ENCODE data around the gene GPRIN2.

Gene GPRIN2

DNA sequence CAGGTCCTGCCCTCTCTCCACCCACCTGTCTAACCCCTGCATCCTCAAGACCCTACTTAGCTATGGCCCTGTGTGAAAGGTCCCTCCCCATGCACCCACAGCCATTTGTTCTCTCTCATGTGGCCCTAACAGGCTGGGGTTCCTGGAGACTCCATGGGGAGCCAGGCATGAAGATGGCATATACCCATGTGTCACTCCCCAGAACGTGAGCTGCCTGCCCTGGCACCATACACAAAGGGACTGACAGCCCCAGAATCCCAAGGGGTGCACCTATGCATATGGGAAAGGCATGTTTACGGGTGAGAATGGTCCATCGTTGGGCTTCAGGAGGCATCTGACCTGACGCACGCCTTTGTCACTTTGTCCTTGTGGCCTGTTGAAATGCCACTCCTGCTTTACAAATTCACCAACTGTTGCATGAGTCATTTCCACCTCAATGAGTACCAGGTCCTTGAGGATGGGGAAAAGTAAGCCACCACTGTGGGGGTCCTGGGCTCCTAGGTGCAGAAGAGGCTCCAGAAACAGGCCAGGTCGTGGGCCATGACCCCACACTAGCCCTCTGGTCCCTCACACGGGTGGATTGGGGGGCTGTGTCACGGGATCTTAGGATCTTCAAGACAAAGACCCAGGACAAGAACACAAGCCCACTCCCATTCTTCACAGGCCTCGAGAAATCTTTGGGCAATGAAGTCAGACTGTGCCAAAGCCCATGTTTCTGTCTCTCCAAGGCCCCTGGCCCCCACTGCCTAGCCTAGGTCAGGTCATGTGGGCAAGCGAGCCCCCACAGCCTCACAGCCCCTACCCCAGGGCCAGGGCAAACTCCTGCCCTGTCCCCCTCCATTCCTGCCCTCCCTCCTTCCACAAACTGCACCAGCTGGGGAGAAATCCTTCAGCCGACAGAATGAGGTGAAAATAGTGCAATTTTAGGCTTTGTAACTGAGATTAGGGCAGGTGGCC is 8.6 kb downstream of the GPRIN2 start:
- DNase-seq = no peak

DNA sequence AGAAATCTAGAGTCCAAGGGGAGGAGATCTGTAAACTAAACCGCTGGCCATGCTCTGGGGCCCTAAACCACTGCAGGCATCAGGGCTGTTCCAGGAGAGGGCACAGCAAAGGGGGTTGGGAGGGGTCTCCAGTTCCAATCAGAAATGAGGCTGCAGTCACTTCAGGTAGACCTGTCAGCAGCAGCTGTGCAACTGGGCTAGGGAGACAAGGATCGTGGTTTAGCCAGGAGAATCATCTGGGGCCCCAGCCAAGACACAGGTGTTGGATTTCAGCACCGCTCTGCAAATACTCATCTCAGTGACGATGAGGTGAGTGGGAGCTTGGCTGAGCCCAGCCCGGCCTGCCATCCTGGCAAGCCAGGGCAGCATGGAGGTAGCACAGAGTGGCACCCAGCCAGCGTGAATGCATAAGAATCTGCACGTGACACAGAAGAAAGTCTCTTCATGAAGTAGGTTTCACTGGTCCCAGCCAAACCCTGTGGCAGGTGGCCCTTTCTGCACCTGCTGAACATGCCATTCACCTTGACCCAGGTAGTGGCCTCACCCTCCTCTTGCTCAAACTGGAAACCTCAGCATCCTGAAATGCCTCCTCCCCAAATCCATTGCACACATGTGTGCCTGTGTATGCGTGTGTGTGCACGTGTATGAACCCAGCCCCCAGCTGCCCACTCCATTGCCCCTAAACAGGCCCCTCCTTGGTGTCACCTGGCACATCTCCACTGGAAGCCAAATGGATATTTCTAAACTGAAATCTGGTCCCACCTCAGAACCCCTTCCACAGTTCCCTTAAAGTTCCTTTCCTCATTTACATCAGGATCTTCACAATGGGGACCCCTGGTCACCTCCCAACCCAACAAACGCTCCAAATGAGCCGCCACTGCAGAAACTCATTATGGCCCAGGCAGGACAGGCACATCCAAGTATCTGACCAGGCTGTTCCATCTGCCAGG is 9.6 kb downstream of the GPRIN2 start:
- DNase-seq = no peak

DNA sequence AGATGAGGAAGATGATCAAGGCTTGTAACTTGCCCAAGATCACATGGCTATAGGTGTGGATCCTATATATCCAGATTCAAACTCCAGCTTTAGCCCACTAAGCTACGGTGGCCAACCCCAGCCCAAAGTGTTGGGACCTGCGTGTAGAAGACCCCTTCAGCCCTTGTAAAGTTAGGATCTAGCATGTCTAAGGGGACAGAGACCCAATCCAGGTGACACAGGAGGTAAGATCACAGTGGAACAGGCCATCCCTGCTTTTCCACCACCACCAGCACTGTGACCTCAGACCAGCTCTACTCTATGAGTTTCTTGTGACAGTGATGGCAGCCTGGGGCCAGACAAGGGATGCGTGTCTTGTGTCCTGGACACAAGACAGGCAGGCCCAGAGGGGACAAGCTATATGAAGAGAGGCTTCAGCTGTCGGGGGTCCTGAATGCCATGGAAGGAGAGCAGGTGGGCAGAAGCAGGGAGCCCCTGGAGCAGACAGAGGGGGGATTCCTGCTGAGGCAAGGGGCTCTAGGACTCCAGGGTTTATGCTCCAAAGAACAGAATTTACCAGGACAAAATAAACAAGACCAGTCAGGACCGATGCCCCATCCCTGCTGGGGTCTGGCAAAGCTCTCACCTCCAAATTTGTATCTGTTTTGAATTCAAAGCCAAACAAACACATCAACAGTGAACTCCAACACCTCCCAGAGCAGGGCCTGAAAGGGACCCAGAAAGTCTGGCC is 10.4 kb downstream of the GPRIN2 start:
- no peak for DNase-seq

DNA sequence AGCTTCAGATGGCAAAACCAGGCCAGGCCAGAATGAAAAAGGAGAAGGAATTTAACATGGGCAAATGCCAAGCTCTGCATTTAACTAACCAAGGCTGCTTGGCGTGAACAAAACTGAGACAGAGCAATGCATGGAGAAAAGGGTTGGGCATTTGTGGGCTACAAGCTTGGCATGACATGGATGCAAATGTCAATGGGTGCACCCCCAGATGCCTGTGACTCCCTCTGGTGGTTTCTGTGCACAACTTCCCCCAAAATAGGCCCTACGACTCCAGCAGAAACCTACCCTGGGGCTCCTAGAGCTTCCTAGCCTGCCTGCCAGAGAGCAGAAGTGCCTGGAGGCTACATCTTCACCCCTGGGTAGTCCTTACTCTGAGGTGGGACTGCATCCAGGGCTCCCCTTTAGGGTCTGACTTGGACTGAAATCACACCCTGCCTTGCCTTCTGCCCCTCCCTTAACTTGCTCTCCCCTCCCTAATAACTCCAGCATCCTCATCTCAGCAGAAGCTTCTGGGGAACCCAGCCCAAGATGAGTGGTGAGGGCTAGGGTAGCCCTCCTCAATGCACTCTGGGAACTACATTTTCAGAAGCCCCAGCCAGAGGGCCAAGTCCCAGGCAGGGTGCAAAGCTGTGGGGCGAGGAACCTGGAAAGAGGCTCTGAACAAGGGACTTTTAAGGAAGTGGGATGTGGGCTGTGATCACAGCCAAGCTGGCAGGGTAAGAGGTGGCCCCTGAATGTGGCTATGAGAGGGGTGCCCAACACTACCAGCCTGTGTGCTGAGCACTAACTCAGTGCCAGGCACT is 11.3 kb downstream of the GPRIN2 start:
- peak in 1 of 2 donors; percentile 15 for DNase-seq

DNA sequence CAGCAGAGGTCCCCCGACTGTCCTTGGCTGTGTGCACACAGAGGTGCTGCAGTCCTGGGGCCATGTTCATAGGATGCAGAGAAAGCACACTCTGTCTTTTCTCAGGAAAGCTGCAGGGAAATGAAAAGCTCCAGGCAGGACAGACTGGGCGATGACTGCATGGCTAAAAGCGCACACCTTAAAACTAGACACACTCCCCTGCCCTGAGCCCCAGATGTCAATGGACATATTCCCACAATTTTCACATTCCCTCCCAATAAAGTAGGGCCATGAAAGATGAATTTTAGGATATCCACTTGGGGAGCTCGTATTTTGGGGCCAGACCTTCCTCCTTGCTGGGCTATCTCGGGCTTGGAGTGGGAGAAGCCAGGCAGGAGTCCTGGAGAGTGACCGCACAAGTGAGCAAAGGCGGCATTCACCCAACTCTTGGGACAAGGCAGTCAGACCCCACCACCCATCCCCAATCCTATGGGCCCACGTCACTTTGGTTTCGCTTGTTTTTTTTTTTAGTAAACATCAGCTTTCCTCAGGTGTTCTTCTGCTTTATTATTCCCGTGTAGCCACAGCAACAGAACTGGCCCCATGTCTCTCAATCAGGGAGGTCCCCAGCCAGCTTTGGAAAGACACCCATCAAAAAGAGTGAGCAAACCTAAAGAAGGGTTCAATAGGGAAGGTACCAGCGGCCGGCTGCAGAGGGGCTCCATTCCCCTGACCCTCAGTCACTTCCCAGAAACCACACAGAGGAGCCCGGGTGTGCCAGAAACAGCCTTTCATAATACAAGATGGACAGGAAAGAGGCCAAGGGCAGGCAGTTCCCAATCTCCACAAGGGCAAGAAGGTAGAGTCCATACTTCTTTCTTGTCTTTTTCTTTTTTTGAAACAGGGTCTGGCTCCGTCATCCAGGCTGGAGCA is 12.7 kb downstream of the GPRIN2 start:
- DNase-seq = no peak

DNA sequence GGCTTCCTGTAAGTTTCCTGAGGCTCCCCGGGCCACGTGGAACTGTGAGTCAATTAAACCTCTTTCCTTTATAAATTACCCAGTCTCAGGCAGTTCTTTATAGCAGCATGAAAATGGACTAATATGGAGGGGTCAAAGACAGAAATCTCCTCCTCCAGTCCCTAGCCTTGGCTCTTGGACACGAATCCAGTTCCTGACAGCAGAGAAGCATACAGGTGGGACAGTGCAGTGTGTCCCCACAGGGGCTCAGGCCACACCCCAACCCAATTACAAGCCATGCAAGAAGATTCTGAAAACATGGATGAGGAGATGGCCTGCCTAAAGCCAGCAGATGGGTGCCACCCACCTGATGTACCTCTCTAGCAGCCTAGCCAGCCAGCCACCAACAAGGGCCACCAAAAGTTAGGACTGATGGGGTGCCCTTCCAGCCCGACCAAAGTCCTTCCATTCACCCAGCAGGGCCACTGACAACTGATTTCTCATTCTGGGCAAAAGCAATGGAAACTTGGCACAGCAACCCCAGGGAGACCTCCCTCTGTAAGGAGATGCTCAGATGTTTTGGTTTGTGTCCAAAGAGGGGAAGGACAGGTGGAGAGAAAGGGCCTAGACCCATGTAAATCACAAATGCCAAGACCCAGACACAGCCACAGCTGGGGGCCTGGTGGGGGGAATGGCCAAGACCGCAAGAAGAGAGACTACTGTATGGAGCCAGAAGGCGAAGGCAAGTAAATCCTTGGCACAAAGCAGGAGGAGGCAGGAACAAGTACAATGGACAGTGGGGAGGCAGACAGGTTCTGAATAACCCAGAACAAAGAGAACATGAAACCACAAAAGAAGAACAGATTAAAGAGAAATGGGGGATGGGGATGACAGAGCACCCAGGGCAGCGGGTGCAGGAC is 13.6 kb downstream of the GPRIN2 start:
- DNase-seq = no peak

DNA sequence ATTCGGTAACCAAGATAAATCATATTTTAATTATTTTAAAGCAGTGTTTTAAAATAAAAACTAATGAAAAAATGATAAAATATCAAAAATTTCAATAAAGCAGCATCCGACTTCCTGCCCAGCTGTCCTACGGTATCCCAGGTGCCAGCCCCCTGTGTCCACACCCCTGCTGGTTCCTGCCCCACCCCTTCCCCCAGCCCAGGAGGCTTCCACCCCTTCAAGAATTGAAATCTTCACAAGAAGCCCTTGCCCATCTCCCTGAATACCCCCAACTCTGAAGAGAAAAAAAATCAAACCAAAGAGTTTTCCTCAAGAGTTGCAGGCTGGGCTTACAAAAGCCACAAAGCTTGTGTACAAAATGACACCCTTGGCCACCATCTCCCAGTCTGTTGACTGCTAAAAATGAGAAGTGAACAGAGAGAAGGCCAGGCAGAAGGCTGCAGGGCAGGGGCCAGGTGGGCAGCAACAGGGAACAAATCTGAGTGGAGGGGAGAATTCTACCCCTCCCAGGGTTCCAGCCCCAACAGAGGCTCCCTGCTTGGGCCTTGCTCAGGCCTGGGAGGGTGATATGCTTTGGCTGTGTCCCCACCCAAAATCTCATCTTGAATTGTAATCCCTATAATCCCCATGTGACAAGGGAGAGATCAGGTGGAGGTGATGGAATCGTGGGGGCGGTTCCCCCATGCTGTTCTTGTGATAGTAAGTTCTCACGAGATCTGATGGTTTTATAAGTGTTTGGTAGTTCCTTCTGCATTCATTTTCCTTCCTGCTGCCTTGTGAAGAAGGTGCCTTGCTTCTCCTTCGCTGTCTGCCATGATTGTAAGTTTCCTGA is 14.5 kb downstream of the GPRIN2 start:
- DNase-seq = no peak

DNA sequence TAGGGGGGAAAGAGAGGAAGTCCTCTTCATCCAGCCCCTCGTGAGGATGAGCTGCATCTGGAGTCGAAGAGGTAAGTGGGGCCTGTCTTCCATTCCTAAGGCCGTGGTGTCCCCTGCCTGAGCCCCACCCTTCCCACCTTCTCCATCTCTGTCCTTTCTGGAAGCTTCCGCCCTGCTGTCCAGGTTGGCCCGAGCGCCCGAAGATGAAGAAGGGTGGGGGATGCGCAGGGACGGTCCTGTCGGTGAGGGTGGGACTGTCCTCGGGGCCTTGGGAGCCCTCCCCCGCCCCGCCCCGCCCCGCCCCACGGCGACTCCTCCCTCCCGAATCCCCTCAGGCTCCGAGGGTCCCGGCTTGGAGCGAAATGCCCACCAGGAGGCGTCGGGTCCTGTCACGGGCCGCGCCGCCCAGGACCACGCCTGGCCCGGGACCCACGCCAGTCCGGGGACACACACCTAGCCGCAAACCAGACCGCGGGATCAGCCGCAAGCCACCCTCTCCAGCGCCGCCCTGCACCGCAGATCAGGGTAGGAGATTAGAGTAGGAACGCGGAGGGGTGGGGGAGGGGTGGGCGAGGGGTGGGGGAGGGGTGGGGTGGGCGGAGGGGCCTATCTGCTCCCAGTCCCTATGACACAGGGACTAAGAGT is 15.3 kb downstream of the GPRIN2 start:
- DNase-seq = no peak

DNA sequence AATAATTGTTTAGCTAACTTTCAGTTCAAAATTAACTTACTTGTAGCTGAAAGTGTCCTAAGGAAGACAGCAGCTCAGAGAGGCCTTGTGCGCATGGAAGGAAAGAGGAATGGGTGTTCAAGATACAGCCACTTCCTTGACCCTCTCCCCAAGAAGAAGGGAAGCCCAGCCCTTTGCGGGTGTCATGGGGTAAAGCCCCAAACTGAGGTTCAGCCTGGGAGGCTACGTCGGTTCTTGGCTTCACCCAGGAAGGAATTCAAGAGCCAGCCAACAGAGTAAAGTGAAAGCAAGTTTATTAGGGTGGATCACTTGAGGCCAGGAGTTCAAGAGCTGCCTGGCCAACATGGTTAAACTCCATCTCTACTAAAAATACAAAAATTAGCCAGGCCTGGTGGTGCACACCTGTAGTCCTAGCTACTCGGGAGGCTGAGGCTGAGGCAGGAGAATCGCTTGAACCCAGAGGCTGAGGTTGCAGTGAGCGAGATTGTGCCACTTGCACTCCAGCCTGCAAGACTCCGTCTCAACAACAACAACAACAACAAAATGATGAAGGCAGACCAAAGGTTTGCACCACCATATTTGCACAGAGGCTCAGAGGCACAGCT is 15.9 kb downstream of the GPRIN2 start:
- no peak for DNase-seq

DNA sequence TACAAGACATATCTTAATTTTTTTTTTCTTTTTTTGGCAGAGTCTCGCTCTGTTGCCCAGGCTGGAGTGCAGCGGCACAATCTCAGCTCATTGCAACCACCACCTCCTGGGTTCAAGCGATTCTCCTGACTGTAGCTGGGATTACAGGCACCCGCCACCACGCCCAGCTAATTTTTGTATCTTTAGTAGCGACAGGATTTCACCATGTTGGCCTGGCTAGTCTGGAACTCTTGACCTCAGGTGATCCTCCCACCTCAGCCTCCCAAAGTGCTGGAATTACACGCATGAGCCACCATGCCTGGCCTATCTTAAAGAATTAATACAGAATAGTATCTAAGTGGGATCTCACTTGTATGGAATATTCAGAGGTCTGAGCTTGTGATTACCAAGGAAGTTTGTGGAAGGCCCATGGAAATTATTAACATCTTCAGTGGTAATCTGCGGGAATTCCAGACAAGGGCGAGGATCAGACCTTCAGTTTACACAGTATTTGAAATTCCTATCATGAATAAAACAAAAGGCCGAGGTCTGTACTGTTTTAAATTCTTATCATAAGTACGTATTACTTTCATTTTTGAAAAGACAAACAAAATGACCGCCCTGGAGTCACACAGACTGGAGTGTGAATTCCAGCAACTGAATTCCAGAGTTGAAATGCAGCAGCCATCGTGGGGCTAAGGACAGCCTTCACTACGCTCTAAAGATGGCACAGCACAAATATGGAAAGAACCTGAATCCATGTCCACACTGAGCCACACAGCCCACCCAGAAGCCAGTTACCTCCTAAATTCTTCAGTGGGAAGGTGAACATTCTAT is 16.7 kb downstream of the GPRIN2 start:
- DNase-seq = no peak

DNA sequence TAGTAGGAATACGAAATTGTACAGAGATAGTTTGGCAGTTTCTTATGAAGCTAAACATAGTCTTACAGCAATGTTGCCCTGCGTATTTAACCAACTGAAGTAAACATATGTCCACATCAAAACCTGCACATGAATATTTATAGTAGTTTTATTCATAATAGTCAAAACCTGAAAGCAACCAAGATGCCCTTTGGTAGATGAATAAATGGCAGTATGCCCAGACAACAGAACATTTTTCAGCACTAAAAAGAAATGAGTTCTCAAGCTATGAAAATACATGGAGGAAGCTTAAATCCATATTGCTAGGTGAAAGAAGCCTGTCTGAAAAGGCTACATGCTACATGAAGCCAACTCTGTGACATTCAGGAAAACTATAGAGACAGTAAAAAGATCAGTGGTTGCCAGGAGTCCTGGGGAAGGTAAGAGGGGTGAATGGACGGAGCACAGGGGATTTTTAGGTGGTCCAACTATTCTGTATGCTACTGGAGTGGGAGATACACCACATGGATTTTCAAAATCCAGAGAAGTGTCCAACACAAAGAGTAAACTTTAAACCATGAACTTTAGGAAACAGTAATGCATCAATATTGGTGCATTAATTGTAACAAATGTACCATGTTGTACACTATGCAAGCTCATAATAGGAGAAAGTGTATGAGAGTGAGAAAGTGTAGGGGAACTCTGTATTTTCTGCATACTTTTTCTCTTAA is 17.6 kb downstream of the GPRIN2 start:
- DNase-seq = no peak

DNA sequence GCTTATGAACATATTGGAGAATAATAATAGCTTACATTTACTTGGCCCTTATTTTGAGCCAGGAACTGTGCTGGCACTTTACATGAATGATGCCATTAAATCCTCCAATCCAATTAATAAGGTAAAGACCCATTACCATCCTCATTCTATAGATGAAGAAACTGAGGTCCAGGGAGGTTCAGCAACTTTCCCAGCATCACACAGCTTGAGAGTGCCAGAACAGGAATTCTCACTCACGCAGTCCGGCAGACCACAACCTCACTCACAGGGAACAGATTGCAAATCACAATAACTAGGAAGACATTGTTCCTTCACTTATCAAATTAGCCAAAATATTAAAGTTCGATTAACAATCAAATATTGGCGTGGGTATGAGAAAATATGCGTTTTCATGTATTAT is 18.3 kb downstream of the GPRIN2 start:
- no peak for DNase-seq

DNA sequence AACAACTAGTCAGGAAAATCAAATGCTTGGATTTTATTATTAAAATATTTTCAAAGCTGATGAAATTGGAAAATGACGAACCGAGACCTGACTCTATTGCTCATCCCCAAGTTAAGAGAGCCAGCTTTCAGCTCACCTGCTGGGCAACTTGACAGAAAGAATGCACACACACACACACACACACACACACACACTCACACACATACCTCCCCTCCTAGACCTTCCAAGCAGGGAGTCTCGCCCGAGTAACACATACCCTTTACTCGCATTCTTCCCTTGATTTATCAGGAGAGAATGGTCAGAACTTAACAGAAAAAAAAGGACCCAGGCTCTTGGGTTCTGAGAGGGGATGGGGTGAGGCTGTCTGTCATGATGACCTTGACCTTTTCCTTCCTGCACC is 19.1 kb downstream of the GPRIN2 start:
- DNase-seq = no peak

DNA sequence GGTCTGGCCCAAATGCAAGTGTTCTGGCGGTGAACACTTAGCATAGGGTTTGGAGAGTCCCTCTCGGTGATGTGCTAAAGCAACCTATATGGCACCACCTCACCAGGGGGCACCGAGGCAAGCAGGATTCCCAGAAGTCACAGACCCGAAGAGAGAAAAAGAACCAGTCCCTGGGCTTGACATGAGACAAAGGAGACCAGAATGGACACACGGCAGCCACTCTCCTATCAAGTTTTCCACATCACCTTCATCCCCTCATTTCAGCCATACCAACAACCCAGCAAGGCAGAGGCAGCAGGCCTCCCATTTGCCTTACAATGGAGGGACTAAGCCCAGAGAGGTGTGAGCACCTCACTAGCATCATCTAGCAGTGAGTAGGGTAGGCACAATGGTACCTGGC is 19.7 kb downstream of the GPRIN2 start:
- no peak for DNase-seq

DNA sequence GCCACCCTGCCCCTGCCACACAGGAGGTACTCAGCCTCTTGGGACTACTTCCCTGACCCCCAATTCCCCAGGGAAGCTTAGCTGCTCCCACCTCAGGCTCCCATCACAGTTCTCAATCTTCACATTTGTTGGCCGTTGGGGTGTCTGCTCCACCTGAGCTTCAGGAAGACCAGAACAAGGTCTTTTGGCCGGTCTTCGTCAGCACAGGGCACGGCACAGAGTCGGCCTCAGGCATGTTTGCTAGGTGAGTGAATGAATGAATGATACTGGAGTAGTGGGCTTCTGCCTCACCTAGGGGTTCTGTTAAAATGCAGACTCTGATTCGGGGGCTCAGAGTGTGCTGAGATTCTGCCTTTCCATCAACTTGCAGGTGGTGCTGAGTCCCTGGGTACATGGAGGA is 20.3 kb downstream of the GPRIN2 start:
- no peak for DNase-seq

DNA sequence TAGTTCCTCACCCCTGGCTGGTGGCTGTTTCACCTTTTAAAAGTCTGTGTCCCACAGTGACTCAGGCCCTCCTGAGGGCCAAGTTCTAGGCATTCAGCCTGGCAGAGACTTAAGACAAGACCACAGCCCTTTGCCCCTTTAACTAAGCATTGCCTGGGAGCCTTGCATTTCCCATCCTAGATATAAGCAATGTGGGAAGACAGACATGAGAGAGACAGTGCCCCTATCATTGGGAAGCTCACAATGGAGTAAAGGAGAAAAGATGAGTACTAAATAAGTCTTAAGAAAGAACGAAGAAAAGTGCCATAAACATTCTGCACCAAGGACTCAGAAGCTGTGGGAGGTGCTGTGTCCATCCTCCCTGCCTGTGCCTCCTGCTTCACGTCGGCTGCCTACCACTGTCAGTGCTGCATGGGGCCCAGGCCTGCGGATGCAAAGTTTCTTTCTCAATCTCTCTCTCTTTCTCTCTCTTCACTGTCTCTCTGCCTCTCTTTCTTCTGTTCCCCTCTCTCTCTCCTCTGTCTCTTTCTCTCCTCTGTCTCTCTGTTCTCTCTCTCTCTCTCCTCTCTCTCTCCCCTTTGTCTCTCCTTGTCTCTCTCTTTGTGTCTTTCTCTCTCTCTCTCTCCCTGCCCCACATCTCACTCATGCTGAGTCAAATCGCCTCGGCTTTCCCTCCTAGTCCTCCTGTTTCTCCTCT is 21.5 kb downstream of the GPRIN2 start:
- no peak for DNase-seq

Data from bone marrow (tissue), 2 donors.